SH-SY5Y (cell line): Measurements from ENCODE around the gene C10orf90.

Experiments
- GATA2 ChIP-seq: IDR thresholded peaks from 2 replicates; pipeline ENCODE4 v1.6.1; 2011; ENCODE audit warnings: mild to moderate bottlenecking, low read depth, low read length
- GATA3 ChIP-seq: IDR thresholded peaks from 2 replicates; pipeline ENCODE4 v1.6.1; 2011; ENCODE audit warnings: low read depth, mild to moderate bottlenecking, low read length, moderate library complexity

C10orf90 gene

DNA sequence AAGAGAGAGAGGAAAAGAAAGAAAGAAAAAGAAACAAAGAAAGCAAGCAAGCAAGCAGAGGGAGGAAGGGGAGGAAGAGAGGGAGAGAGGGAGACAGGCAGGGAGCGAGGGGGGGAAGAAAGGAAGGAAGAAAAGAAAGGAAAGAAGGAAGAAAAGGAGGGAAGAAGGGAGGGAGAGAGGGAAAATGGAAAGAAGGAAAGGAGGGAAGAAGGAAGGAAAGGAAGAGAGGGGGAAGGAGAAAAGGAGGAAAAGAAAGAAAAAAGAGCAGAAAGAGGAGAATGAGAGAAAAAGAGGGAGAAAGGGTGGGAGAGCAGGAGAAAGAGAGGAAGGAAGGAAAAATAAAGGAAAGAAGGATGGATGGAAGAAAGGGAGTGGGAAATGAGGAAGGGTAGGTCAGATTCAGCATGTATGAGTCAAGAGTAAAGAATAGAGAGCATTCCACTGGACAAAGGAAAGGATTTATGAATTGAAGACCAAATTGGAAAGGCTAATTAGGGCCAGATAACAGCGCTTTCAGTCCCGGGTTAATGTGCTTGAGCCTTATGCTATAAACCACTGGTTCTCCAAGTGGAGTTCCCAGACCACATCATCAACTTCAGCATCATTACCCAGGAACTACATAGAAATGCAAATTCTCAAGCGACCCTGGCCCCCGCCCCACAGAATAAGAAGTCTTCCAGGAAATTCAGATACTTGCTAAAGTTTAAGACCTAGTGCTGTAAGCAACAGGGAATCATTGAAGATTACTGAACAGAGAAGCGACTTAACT is 85.1 kb downstream of the C10orf90 start:
- TF ChIP-seq GATA2 (no peak), GATA3 (no peak)

GRCh38 chr10:126584836-126585235 is 85.7 kb downstream of the C10orf90 start:
- TF ChIP-seq GATA2 (no peak), GATA3 (no peak)

- TF ChIP-seq GATA3 (no peak), GATA2 (no peak)
Measured at GRCh38 chr10:126583552-126584200, 86.8 kb downstream of the C10orf90 start.

- TF ChIP-seq GATA2 (no peak), GATA3 (no peak)
Measured at GRCh38 chr10:126581648-126582046, 88.8 kb downstream of the C10orf90 start.

DNA sequence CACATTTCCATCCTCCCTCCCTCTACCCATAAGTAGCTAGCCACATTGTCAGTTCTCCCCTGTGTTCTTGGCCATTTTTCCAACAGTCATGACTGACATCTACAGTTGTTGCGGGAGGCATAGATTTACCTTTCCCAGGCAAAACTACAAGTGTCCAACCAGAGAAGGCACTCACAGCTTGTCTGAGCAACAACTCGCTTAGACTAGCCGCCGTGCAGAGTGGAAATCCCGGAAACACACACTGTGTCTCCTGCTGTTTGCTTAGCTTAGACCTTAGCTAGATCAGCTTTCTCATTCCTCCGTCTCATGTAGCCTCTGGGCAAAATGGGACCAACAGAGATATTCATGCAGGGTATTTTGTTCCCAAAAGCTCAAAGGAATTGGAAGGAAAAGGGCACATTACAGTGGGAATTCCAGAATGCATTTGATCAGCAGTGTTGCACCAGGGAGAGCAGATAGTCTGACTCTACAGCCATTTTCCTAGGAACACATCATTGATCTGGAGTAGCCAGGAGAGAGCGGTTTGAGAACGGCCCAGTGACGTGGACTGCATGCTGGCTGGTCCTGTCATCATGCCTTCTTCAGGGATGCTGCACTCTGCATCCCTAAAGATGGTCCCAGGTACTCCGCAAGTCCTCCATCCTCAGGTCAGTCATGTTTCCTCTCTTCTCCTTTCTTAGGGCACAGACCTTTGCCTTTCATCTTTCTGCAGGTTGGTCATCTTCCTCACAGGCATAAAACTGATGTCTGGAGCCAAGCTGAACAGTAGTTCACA is 89.4 kb downstream of the C10orf90 start:
- no peak for TF ChIP-seq GATA2
- TF ChIP-seq GATA3: no peak

DNA sequence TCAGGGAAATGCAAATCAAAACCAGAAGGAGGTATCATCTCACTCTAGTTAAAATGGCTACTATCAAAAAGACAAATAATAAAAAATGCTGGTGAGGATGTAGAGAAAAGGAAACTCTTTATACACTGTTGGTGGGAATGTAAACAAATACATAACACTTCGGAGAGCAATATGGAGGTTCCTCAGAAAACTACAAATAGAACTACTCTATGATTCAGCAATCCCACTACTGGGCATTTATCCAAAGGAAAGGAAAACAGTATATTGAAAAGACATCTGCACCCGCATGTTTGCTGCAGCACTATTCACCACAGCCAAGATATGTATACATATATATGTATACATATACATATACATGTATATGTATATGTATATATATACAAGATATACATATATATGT is 94.2 kb downstream of the C10orf90 start:
- TF ChIP-seq GATA2 (no peak), GATA3 (no peak)

- TF ChIP-seq GATA3: no peak
- TF ChIP-seq GATA2: no peak
Measured at GRCh38 chr10:126570621-126571602, 99.6 kb downstream of the C10orf90 start.

- TF ChIP-seq GATA2: no peak
- no peak for TF ChIP-seq GATA3
Measured at GRCh38 chr10:126570245-126570570, 100.3 kb downstream of the C10orf90 start.

GRCh38 chr10:126569513-126570244 is 100.8 kb downstream of the C10orf90 start:
- TF ChIP-seq GATA3 (no peak), GATA2 (no peak)

DNA sequence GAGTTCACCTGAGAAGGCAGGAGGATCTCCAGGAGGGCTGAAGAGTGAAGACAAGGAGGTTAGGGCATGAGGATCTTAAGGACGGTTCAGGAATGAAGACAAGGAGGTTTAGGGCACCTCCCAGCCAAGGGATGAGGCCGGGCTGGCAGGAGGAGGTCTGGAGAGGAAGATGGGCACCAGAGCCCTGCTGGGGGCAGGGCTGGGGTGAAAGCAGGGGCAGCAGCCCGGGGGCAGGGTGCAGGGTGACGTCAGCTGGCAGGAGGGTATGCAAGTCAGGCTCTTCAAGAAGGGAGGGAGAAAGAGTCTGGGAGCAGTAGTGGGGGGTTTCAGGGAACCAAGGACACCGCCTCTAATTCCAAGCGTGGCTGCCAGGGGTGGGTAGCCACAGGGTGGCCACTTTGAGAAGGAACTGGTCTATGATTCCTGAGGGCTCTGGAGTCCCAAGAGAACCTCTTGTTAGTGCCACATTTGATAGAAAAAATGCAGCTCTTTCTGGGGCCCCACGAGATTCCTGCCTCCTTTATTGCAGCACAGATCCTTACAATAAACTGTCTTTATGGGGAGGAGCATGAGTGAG is 101.6 kb downstream of the C10orf90 start:
- no peak for TF ChIP-seq GATA2
- no peak for TF ChIP-seq GATA3

- TF ChIP-seq GATA3 (no peak), GATA2 (no peak)
Measured at GRCh38 chr10:126565871-126566270, 104.6 kb downstream of the C10orf90 start.

GRCh38 chr10:126565441-126565840 is 105.1 kb downstream of the C10orf90 start:
- TF ChIP-seq GATA3 (no peak), GATA2 (no peak)
